GM06990 (cell line): ENCODE results near the gene DGKD.

Source experiments
- DNase-seq: peaks from one replicate; pipeline ENCODE4 v3.0.0-alpha.2; 2011; ENCODE audit not compliant: insufficient read length; ENCODE audit errors: extremely low read depth
- H3K27me3 ChIP-seq: replicated peaks from 2 replicates; pipeline ENCODE4 v1.6.0; 2011; ENCODE audit warnings: low read length; ENCODE audit not compliant: control insufficient read depth, insufficient read depth
- H3K36me3 ChIP-seq: 2 replicates; pipeline ENCODE4 v1.5.1; 2011; ENCODE audit warnings: low read length; ENCODE audit not compliant: control insufficient read depth, insufficient read depth
- H3K4me3 ChIP-seq: replicated peaks from 2 replicates; pipeline ENCODE4 v1.5.1; 2011; ENCODE audit warnings: low read depth, mild to moderate bottlenecking, control low read depth, low read length
- CTCF ChIP-seq: IDR thresholded peaks from 2 replicates; pipeline ENCODE4 v1.5.1; 2011; ENCODE audit warnings: low read length, control low read depth, mild to moderate bottlenecking, inconsistent platforms; ENCODE audit not compliant: insufficient read depth, poor library complexity, severe bottlenecking

DGKD gene

GRCh38 chr2:233498126-233498525, 143.8 kb downstream of the DGKD start:
- no peaks in the 10 kb centered on the region for H3K27me3 ChIP-seq
- TF ChIP-seq CTCF = no peak
- H3K4me3 ChIP-seq = no peak overlapping the region
- H3K36me3 ChIP-seq = no peaks in the 10 kb centered on the region; the same call in 1 of the 2 replicates
- no peak for DNase-seq

- Histone ChIP-seq H3K4me3 (no peak overlapping the region), H3K27me3 (no peaks in the 10 kb centered on the region), H3K36me3 (no peaks in the 10 kb centered on the region; the same call in 1 of the 2 replicates)
- no peak for TF ChIP-seq CTCF
- no peak for DNase-seq
Measured at GRCh38 chr2:233499928-233500327, 145.6 kb downstream of the DGKD start.

GRCh38 chr2:233501198-233502076, 147.1 kb downstream of the DGKD start:
- TF ChIP-seq CTCF = no peak
- no peaks in the 10 kb centered on the region; the same call in 1 of the 2 replicates for H3K36me3 ChIP-seq

GRCh38 chr2:233503481-233503880, 149.2 kb downstream of the DGKD start:
- H3K27me3 ChIP-seq = no peaks in the 10 kb centered on the region
- no peak for TF ChIP-seq CTCF
- H3K4me3 ChIP-seq = no peak overlapping the region
- no peaks in the 10 kb centered on the region; the same call in 1 of the 2 replicates for H3K36me3 ChIP-seq
- DNase-seq = no peak

More at GRCh38 chr2:233501198-233502076, 147.1 kb downstream of the DGKD start:
- no peak overlapping the region for H3K4me3 ChIP-seq
- H3K27me3 ChIP-seq = no peaks in the 10 kb centered on the region
- no peak for DNase-seq

- no peak overlapping the region for H3K4me3 ChIP-seq
- DNase-seq = no peak
- H3K27me3 ChIP-seq = no peaks in the 10 kb centered on the region
- TF ChIP-seq CTCF = no peak
- H3K36me3 ChIP-seq = no peaks in the 10 kb centered on the region; the same call in 1 of the 2 replicates
Measured at GRCh38 chr2:233503947-233504637, 149.8 kb downstream of the DGKD start.
